NT2/D1 (cell line): ENCODE measurements around the gene GPR32.

Source experiments
- DNase-seq: peaks from one replicate; pipeline ENCODE4 v3.0.0-alpha.2; 2011; ENCODE audit warnings: low read depth, low spot score
- H3K27me3 ChIP-seq: 2 replicates; pipeline ENCODE4 v1.6.0; 2011; ENCODE audit warnings: mild to moderate bottlenecking; ENCODE audit not compliant: insufficient read length, insufficient read depth
- H3K36me3 ChIP-seq: 2 replicates; pipeline ENCODE4 v1.6.1; 2011; ENCODE audit warnings: mild to moderate bottlenecking, low read length, mixed read lengths; ENCODE audit not compliant: insufficient read depth, insufficient read length
- H3K4me1 ChIP-seq: 2 replicates; pipeline ENCODE4 v1.5.1; 2011; ENCODE audit not compliant: insufficient read depth, insufficient read length
- H3K4me3 ChIP-seq: 2 replicates; pipeline ENCODE4 v1.5.1; 2011; ENCODE audit warnings: low read depth; ENCODE audit not compliant: insufficient read length
- H3K9ac ChIP-seq: 2 replicates; pipeline ENCODE4 v1.6.0; 2011; ENCODE audit warnings: low read depth; ENCODE audit not compliant: insufficient read length
- H3K9me3 ChIP-seq: 2 replicates; pipeline ENCODE4 v1.5.1; 2011; ENCODE audit warnings: mild to moderate bottlenecking, low read length; ENCODE audit not compliant: insufficient read depth
- SUZ12 ChIP-seq: IDR thresholded peaks from 2 replicates; pipeline ENCODE4 v1.6.1; 2011; ENCODE audit not compliant: insufficient read length, insufficient read depth; ENCODE audit errors: extremely low read depth
- YY1 ChIP-seq: IDR thresholded peaks from 2 replicates; pipeline ENCODE4 v1.6.1; 2011; ENCODE audit not compliant: insufficient read length, insufficient read depth
- ZNF274 ChIP-seq: IDR thresholded peaks from 2 replicates; pipeline ENCODE4 v1.6.1; 2011; ENCODE audit warnings: mild to moderate bottlenecking, low read depth, low read length

GPR32 gene

GRCh38 chr19:50795664-50796073 lies 25.4 kb downstream of the GPR32 start:
- no peaks in the 10 kb centered on the region for H3K9me3 ChIP-seq
- TF ChIP-seq YY1 (no peak), SUZ12 (no peak), ZNF274 (no peak)
- H3K9ac ChIP-seq = no peak overlapping the region
- H3K27me3 ChIP-seq = no peaks in the 10 kb centered on the region
- H3K4me3 ChIP-seq = no peak overlapping the region
- H3K4me1 ChIP-seq = peaks cover 24% of the 10 kb centered on the region
- peaks cover 56% of the 10 kb centered on the region for H3K36me3 ChIP-seq
- DNase-seq = no peak

- DNase-seq = no peak
- Histone ChIP-seq H3K4me3 (no peak overlapping the region), H3K4me1 (peaks cover 24% of the 10 kb centered on the region), H3K27me3 (no peaks in the 10 kb centered on the region), H3K36me3 (peaks cover 61% of the 10 kb centered on the region), H3K9me3 (no peaks in the 10 kb centered on the region), H3K9ac (no peak overlapping the region)
- TF ChIP-seq ZNF274 = no peak
- no peak for TF ChIP-seq SUZ12
- no peak for TF ChIP-seq YY1
Observed at GRCh38 chr19:50796128-50796633, 25.9 kb downstream of the GPR32 start.

- no peak for DNase-seq
- no peaks in the 10 kb centered on the region for H3K9me3 ChIP-seq
- H3K36me3 ChIP-seq = peaks cover 63% of the 10 kb centered on the region
- H3K9ac ChIP-seq = no peak overlapping the region
- H3K4me3 ChIP-seq = no peak overlapping the region
- TF ChIP-seq SUZ12 (no peak), ZNF274 (no peak), YY1 (no peak)
- H3K4me1 ChIP-seq = peaks cover 21% of the 10 kb centered on the region
- no peaks in the 10 kb centered on the region for H3K27me3 ChIP-seq
Observed at GRCh38 chr19:50796634-50797428, 26.6 kb downstream of the GPR32 start.

GRCh38 chr19:50797429-50797780 lies 27.1 kb downstream of the GPR32 start:
- H3K4me1 ChIP-seq = peaks cover 21% of the 10 kb centered on the region
- no peak for TF ChIP-seq ZNF274
- TF ChIP-seq YY1 = no peak
- no peak for TF ChIP-seq SUZ12
- H3K36me3 ChIP-seq = peaks cover 69% of the 10 kb centered on the region

GRCh38 chr19:50797781-50798658 lies 27.8 kb downstream of the GPR32 start:
- H3K4me1 ChIP-seq = peaks cover 21% of the 10 kb centered on the region
- no peak for DNase-seq
- H3K9ac ChIP-seq = no peak overlapping the region
- peaks cover 75% of the 10 kb centered on the region for H3K36me3 ChIP-seq
- no peak overlapping the region for H3K4me3 ChIP-seq
- no peaks in the 10 kb centered on the region for H3K27me3 ChIP-seq
- H3K9me3 ChIP-seq = no peaks in the 10 kb centered on the region
- no peak for TF ChIP-seq YY1
- TF ChIP-seq ZNF274 = no peak
- no peak for TF ChIP-seq SUZ12

More at GRCh38 chr19:50797429-50797780, 27.1 kb downstream of the GPR32 start:
- no peak for DNase-seq
- H3K27me3 ChIP-seq = no peaks in the 10 kb centered on the region
- no peaks in the 10 kb centered on the region for H3K9me3 ChIP-seq
- H3K9ac ChIP-seq = no peak overlapping the region
- H3K4me3 ChIP-seq = no peak overlapping the region

- TF ChIP-seq SUZ12 (no peak), ZNF274 (no peak), YY1 (no peak)
- H3K4me1 ChIP-seq = peaks cover 18% of the 10 kb centered on the region
- no peaks in the 10 kb centered on the region for H3K27me3 ChIP-seq
- no peak for DNase-seq
- H3K4me3 ChIP-seq = no peak overlapping the region
- peak overlapping the region; percentile 21 for H3K9ac ChIP-seq
- H3K9me3 ChIP-seq = no peaks in the 10 kb centered on the region
- H3K36me3 ChIP-seq = peaks cover 83% of the 10 kb centered on the region
Observed at GRCh38 chr19:50798659-50799546, 28.6 kb downstream of the GPR32 start.

GRCh38 chr19:50799547-50799851 lies 29.2 kb downstream of the GPR32 start:
- no peak for DNase-seq
- peaks cover 83% of the 10 kb centered on the region for H3K36me3 ChIP-seq

More at GRCh38 chr19:50799547-50799851, 29.2 kb downstream of the GPR32 start:
- H3K9me3 ChIP-seq = no peaks in the 10 kb centered on the region
- no peak for TF ChIP-seq ZNF274
- TF ChIP-seq YY1 = no peak
- TF ChIP-seq SUZ12 = no peak
- no peak overlapping the region for H3K4me3 ChIP-seq
- no peaks in the 10 kb centered on the region for H3K27me3 ChIP-seq
- H3K4me1 ChIP-seq = peaks cover 14% of the 10 kb centered on the region
- H3K9ac ChIP-seq = no peak overlapping the region
